ENCODE measurements around the gene GAB4.

DNA sequence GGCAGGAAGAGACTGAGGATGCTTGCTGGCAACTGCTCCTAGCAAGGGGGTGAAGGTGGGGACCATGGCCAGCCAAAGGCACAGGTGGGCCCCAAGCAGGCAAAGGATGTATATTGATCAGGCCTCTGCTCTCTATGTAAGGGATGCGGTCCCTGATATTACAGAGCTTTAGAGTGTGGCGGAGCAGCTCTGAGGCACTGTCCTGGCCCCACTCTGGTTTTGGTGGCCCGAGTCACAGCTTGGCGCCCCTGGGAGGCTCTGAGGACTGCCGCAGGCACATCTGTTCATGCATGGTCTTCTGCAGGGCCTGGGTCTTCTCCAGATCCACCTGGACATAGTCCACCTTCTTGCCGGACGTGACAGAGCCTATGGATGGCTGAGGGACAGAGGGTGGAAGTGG is 45.5 kb downstream of the GAB4 start:
- TF ChIP-seq, protein P1, sequence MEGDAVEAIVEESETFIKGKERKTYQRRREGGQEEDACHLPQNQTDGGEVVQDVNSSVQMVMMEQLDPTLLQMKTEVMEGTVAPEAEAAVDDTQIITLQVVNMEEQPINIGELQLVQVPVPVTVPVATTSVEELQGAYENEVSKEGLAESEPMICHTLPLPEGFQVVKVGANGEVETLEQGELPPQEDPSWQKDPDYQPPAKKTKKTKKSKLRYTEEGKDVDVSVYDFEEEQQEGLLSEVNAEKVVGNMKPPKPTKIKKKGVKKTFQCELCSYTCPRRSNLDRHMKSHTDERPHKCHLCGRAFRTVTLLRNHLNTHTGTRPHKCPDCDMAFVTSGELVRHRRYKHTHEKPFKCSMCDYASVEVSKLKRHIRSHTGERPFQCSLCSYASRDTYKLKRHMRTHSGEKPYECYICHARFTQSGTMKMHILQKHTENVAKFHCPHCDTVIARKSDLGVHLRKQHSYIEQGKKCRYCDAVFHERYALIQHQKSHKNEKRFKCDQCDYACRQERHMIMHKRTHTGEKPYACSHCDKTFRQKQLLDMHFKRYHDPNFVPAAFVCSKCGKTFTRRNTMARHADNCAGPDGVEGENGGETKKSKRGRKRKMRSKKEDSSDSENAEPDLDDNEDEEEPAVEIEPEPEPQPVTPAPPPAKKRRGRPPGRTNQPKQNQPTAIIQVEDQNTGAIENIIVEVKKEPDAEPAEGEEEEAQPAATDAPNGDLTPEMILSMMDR (IDR thresholded peaks at IDR 0.05; ENCODE audit: insufficient read depth, low read depth, low read length) = no peak
- TF ChIP-seq EZH2 (IDR thresholded peaks at IDR 0.05; ENCODE audit: insufficient read depth, low read length) = no peak

Measured in astrocyte (in vitro differentiated cells and primary cell).